GM13977 (cell line): ENCODE data around the gene ELL3.
"Not testable (repeated sequence)": the region's sequence is repeated elsewhere in the genome, so short reads cannot be mapped to it uniquely, and the experiment has no call there.

Experiments
- DNase-seq: peaks from one replicate; pipeline ENCODE4 v3.0.0; 2012; ENCODE audit warnings: low spot score
- CTCF ChIP-seq: IDR thresholded peaks from 2 replicates; pipeline ENCODE4 v1.5.1; 2012; ENCODE audit warnings: mild to moderate bottlenecking, control low read depth; ENCODE audit not compliant: insufficient read depth; ENCODE audit errors: extremely low read depth, missing control alignments
- in situ Hi-C: fragments of 300-500 bp; cut with MboI; formaldehyde crosslinking; loops from one replicate; pipeline ENCODE4 v1.12.0; 2022; ENCODE audit warnings: low sequenced_read_pairs, low pct_unique_long_range_greater_than_20kb, mixed read lengths, inconsistent platforms; ENCODE audit not compliant: unreplicated experiment

ELL3 gene

GRCh38 chr15:43749690-43750345 lies 26.9 kb downstream of the ELL3 start:
- in situ Hi-C loops = no loop called here
- TF ChIP-seq CTCF = no peak
- peak; percentile 68 for DNase-seq

GRCh38 chr15:43748376-43748775 lies 28.4 kb downstream of the ELL3 start:
- in situ Hi-C loops = no loop called here
- DNase-seq = no peak
- TF ChIP-seq CTCF = no peak

- in situ Hi-C loops = not testable (repeated sequence)
- DNase-seq = peak; percentile 30
These were observed 29.9 kb downstream of the ELL3 start for GRCh38 chr15:43746903-43747309.

DNA sequence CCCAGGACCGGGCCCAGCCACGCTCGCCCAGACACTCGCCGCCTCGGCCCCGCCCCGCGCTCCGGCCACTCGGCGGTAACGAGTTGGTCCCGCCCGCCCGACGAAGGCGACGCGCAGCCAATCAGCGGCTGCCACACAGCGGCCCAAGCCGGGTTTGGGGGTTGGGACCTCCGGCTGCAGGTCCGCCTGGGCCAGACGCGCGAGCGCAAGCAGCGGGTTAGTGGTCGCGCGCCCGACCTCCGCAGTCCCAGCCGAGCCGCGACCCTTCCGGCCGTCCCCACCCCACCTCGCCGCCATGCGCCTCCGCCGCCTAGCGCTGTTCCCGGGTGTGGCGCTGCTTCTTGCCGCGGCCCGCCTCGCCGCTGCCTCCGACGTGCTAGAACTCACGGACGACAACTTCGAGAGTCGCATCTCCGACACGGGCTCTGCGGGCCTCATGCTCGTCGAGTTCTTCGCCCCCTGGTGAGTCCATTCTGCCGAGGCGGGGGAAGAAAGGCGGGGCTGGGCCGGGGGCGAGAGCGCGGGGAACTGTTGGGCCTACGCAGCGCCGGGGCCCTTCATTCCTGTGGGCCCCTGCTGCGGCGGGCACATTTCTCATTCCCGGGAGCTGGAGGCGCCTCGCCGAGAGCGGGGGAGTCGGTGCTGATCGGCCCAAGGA lies 30.4 kb downstream of the ELL3 start, which contains the start of gene PDIA3:
TSS of gene PDIA3 (plus strand) at position 194 of the 658 bp plus-strand sequence. CDS start at position 296, 102 bp downstream.
- DNase-seq = peak; percentile 95
- in situ Hi-C loops = not testable (repeated sequence)

DNA sequence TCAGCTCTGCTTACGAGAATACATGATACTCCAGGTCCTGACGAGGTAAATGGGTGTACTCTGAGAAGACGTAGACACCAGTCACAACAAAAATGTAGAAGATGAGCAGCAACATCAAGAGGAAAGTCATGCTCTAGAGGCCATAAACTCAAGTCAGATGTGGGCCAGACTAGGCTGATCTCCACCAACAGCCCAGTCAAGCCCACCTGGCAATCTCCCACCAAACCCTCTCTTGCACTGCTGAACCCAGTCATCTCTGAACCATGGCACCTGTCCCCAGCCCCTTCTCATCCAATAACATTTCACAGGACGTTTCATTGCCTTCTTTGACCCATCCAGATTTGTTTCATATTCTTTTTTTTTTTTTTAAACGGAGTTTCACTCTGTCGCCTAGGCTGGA lies 41.4 kb downstream of the ELL3 start:
- in situ Hi-C loops = no loop called here
- TF ChIP-seq CTCF = no peak
- DNase-seq = peak; percentile 20

DNA sequence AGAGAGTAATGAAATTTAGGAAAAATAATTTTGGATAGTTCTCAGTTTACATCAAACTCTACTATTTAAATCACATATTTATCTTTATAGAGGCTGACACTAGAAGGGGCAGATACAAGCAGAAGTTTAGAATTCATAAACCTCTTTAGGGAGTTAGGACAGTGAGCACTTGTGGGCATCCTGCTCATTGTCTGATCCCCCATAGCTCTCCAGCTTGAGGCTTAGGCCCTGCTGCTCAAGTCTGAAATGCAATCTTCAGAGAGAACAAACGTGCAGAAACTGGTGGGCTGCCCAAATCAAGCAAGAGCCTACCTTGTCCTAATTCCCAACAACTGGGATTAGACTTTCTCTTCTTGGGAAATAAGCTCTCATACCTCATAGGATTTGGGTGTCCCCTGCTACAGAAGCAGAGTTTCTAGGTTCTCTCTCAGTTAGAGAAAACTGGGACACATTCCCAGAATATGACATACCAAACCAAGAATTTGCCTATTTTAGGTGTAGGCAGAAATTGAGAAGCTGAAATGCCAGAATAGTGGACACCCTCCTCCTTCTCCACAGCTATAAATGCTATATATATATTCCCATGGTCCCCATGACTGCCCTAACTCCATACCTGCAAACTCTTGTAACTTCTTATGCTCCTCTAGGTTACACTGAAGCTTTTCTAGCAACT lies 48.6 kb downstream of the ELL3 start:
- DNase-seq, in situ Hi-C loops: not testable (repeated sequence)

DNA sequence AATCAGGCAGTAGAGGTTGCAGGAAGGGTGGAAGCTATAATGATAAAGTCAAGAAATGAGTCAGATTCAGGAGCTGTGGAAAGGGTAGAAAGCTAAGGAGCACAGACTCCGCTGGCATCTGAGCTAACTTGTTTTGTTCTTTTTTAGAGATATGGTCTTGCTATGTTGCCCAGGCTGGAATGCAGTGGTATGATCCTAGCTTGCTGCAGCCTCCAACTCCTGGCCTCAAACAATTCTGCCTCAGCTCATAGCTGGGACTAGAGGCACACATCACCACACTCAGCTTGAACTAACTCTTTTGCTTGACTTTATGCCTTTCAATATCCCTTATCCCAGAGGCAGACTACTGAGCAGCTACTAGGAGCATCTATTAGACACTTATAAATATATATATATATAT lies 50.5 kb downstream of the ELL3 start:
- in situ Hi-C loops, DNase-seq: not testable (repeated sequence)

DNA sequence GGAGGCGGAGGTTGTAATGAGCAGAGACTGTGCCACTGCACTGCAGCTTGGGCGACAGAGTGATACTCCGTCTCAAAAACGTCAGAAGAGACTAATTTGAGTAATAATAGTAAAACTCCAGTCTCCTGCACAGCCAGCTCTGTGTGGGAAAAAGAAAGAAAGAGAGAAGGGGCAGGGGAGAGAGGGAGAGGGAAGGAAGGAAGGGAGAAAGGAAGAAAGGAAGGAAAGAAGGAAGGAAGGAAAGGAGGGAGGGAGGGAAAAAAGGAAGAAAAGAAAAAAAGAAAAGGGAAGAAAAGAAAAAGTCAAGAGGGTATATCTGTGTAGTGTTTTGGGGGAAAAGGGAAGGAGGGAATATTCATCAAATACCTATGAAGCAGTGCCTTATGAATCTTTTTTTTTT lies 53.6 kb downstream of the ELL3 start:
- in situ Hi-C loops = no loop called here
- TF ChIP-seq CTCF = no peak
- no peak for DNase-seq
